SK-N-SH treated with all-trans-retinoic acid at 6 μM for 48 hours (cell line): Measurements from ENCODE around the gene NUP214.

Experiments
- ATAC-seq: fragments of 200-7000 bp; cut with Tn5 transposase; 3 replicates; pipeline ENCODE4 v1.9.1; 2020; ENCODE audit warnings: mild to moderate bottlenecking, moderate library complexity
- ARNTL ChIP-seq: fragments of 450-650 bp; formaldehyde crosslinking; IDR thresholded peaks from 2 replicates; pipeline ENCODE4 v1.5.0; 2020; ENCODE audit warnings: low read depth, mild to moderate bottlenecking, moderate library complexity, borderline replicate concordance
- BACH2 ChIP-seq: fragments of 250-450 bp; sonication (Bioruptor Pico); IDR thresholded peaks from 2 replicates; pipeline ENCODE4 v1.9.0; 2021; ENCODE audit warnings: mild to moderate bottlenecking, borderline replicate concordance
- CREB5 ChIP-seq: fragments of 250-450 bp; sonication (Bioruptor Pico); IDR thresholded peaks from 2 replicates; pipeline ENCODE4 v1.5.1; 2020; ENCODE audit warnings: low read depth, mild to moderate bottlenecking, moderate library complexity
- CSDC2 ChIP-seq: fragments of 250-450 bp; sonication (Bioruptor Pico); IDR thresholded peaks from 2 replicates; pipeline ENCODE4 v1.5.0; 2020; ENCODE audit warnings: mild to moderate bottlenecking, moderate library complexity
- CSRNP3 ChIP-seq: fragments of 250-450 bp; sonication (Bioruptor Pico); IDR thresholded peaks from 2 replicates; pipeline ENCODE4 v1.5.1; 2021; ENCODE audit warnings: mild to moderate bottlenecking, moderate library complexity
- ESRRG ChIP-seq: fragments of 250-450 bp; sonication (Bioruptor Pico); IDR thresholded peaks from 2 replicates; pipeline ENCODE4 v1.6.1; 2021; ENCODE audit warnings: mild to moderate bottlenecking
- GLIS3 ChIP-seq: fragments of 250-450 bp; sonication (Bioruptor Pico); IDR thresholded peaks from 2 replicates; pipeline ENCODE4 v1.5.0; 2020; ENCODE audit warnings: mild to moderate bottlenecking, moderate library complexity
- ISL1 ChIP-seq: fragments of 250-450 bp; sonication (Bioruptor Pico); IDR thresholded peaks from 2 replicates; pipeline ENCODE4 v2.1.2; 2022; ENCODE audit warnings: mild to moderate bottlenecking, moderate library complexity
- OSR1 ChIP-seq: fragments of 250-450 bp; sonication (Bioruptor Pico); IDR thresholded peaks from 2 replicates; pipeline ENCODE4 v1.8.0; 2022; ENCODE audit warnings: moderate library complexity, mild to moderate bottlenecking, inconsistent platforms
- PATZ1 ChIP-seq: fragments of 250-450 bp; sonication (Bioruptor Pico); IDR thresholded peaks from 2 replicates; pipeline ENCODE4 v1.8.0; 2020; ENCODE audit warnings: mild to moderate bottlenecking, moderate library complexity, borderline replicate concordance
- POU6F1 ChIP-seq: fragments of 250-450 bp; sonication (Bioruptor Pico); IDR thresholded peaks from 2 replicates; pipeline ENCODE4 v1.8.0; 2021; ENCODE audit warnings: low read depth, mild to moderate bottlenecking, moderate library complexity, borderline replicate concordance
- PPARA ChIP-seq: fragments of 250-450 bp; sonication (Bioruptor Pico); IDR thresholded peaks from 2 replicates; pipeline ENCODE4 v1.5.0; 2020; ENCODE audit warnings: mild to moderate bottlenecking, borderline replicate concordance
- RARB ChIP-seq: fragments of 250-450 bp; sonication (Bioruptor Pico); IDR thresholded peaks from 2 replicates; pipeline ENCODE4 v1.8.0; 2021; ENCODE audit warnings: mild to moderate bottlenecking, moderate library complexity
- TCF4 ChIP-seq: fragments of 250-450 bp; sonication (Bioruptor Pico); IDR thresholded peaks from 2 replicates; pipeline ENCODE4 v1.8.0; 2021; ENCODE audit warnings: mild to moderate bottlenecking, moderate library complexity, borderline replicate concordance
- TOX ChIP-seq: fragments of 250-450 bp; sonication (Bioruptor Pico); IDR thresholded peaks from 2 replicates; pipeline ENCODE4 v1.8.0; 2021; ENCODE audit warnings: mild to moderate bottlenecking, moderate library complexity, borderline replicate concordance
- TSHZ2 ChIP-seq: fragments of 250-450 bp; sonication (Bioruptor Pico); IDR thresholded peaks from 2 replicates; pipeline ENCODE4 v1.5.0; 2020; ENCODE audit warnings: mild to moderate bottlenecking, moderate library complexity
- ZC3H10 ChIP-seq: fragments of 250-450 bp; sonication (Bioruptor Pico); IDR thresholded peaks from 2 replicates; pipeline ENCODE4 v1.5.1; 2021; ENCODE audit warnings: mild to moderate bottlenecking, moderate library complexity
- ZNF565 ChIP-seq: fragments of 450-650 bp; formaldehyde crosslinking; conservative IDR thresholded peaks from 2 replicates; pipeline ENCODE4 v1.5.0; 2020; ENCODE audit warnings: low read depth, mild to moderate bottlenecking, moderate library complexity
- ZNF8 ChIP-seq: fragments of 450-650 bp; formaldehyde crosslinking; IDR thresholded peaks from 2 replicates; pipeline ENCODE4 v1.5.0; 2020; ENCODE audit warnings: mild to moderate bottlenecking, moderate library complexity

NUP214 gene

GRCh38 chr9:131101207-131101964 is 24.0 kb upstream of the NUP214 start:
- no peak for ATAC-seq
- TF ChIP-seq TSHZ2 (CRISPR knock-in tag) (no peak), OSR1 (no peak), ISL1 (CRISPR knock-in tag) (no peak), PPARA (CRISPR knock-in tag) (no peak), ZC3H10 (CRISPR knock-in tag) (no peak), ZNF565 (CRISPR knock-in tag) (no peak), CSDC2 (no peak), CREB5 (CRISPR knock-in tag) (no peak), ESRRG (CRISPR knock-in tag) (no peak), CSRNP3 (CRISPR knock-in tag) (no peak), ARNTL (CRISPR knock-in tag) (no peak), GLIS3 (CRISPR knock-in tag) (no peak), TCF4 (CRISPR knock-in tag) (no peak), PATZ1 (CRISPR knock-in tag) (no peak), ZNF8 (CRISPR knock-in tag) (no peak), RARB (CRISPR knock-in tag) (no peak)

- TF ChIP-seq PPARA (CRISPR knock-in tag) (no peak), ARNTL (CRISPR knock-in tag) (no peak), BACH2 (no peak), POU6F1 (no peak), TOX (CRISPR knock-in tag) (no peak), OSR1 (no peak), ZNF565 (CRISPR knock-in tag) (no peak), ZNF8 (CRISPR knock-in tag) (no peak), PATZ1 (CRISPR knock-in tag) (no peak)
- no peak for ATAC-seq
Observed at GRCh38 chr9:131103024-131103423, 22.4 kb upstream of the NUP214 start.
